Common myeloid progenitor, CD34-positive (primary cell): ENCODE results near the gene TC2N.

Experiments
- CTCF ChIA-PET: fragments of 350-600 bp; sonication (Branson Sonifier 250); formaldehyde crosslinking; loops from one replicate; lab custom pipeline; 2021; ENCODE audit warnings: antibody characterized with exemption; lab: Charles Lee
- POLR2A ChIA-PET: fragments of 350-600 bp; sonication (Branson Sonifier 250); formaldehyde crosslinking; loops from one replicate; lab custom pipeline; 2021; ENCODE audit warnings: antibody characterized with exemption; lab: Charles Lee
- DNase-seq, 3 donors: peaks; one replicate each; pipeline versions ENCODE4 v3.0.0 to v3.0.0-alpha.2; 2013
- H3K27ac ChIP-seq, 2 experiments: 1 replicate in 1 of 2; 2 replicates in 1 of 2; pipeline ENCODE4 v1.7.0; 2013; ENCODE audit warnings: inconsistent platforms in 2 of 2, low read length in 2 of 2, mild to moderate bottlenecking in 2 of 2, low read depth in 1 of 2, moderate library complexity in 1 of 2; ENCODE audit not compliant: severe bottlenecking in 2 of 2, insufficient read depth in 1 of 2, poor library complexity in 1 of 2
- H3K27me3 ChIP-seq, 5 experiments: replicated peaks in 2 of 5; 1 replicate in 3 of 5; 2 replicates in 2 of 5; pipeline versions ENCODE4 v1.6.1 to v1.7.0; 2013; ENCODE audit warnings: low read length in 4 of 5, mild to moderate bottlenecking in 2 of 5, moderate library complexity in 2 of 5, inconsistent platforms in 1 of 5; ENCODE audit not compliant: insufficient read depth in 5 of 5, control insufficient read depth in 4 of 5
- H3K36me3 ChIP-seq, 4 experiments: 1 replicate in 2 of 4; 2 replicates in 2 of 4; pipeline versions ENCODE4 v1.6.1 to v1.7.0; 2013; ENCODE audit warnings: low read length in 3 of 4, control low read depth in 1 of 4, mild to moderate bottlenecking in 1 of 4; ENCODE audit not compliant: control insufficient read depth in 4 of 4, insufficient read depth in 4 of 4
- H3K4me1 ChIP-seq, 4 experiments: 1 replicate in 3 of 4; 2 replicates in 1 of 4; pipeline versions ENCODE4 v1.6.1 to v1.7.1; 2013; ENCODE audit warnings: low read length in 3 of 4, mild to moderate bottlenecking in 3 of 4, control low read depth in 1 of 4, inconsistent platforms in 1 of 4, moderate library complexity in 1 of 4; ENCODE audit not compliant: control insufficient read depth in 4 of 4, insufficient read depth in 4 of 4; ENCODE audit errors: control extremely low read depth in 1 of 4
- H3K4me3 ChIP-seq, 7 experiments: 1 replicate in 4 of 7; 2 replicates in 3 of 7; pipeline versions ENCODE4 v1.5.1 to v1.7.0; 2013; ENCODE audit warnings: mild to moderate bottlenecking in 7 of 7, low read length in 6 of 7, moderate library complexity in 6 of 7, inconsistent platforms in 2 of 7, low read depth in 2 of 7, control low read depth in 1 of 7; ENCODE audit not compliant: insufficient read depth in 4 of 7, control insufficient read depth in 1 of 7; ENCODE audit errors: extremely low read depth in 1 of 7
- H3K9me3 ChIP-seq, 5 experiments: 1 replicate in 4 of 5; 2 replicates in 1 of 5; pipeline versions ENCODE4 v1.6.1 to v1.7.1; 2013; ENCODE audit warnings: low read length in 4 of 5, mild to moderate bottlenecking in 2 of 5, inconsistent platforms in 1 of 5, low read depth in 1 of 5, moderate library complexity in 1 of 5; ENCODE audit not compliant: control insufficient read depth in 4 of 5, insufficient read depth in 2 of 5; ENCODE audit errors: control extremely low read depth in 1 of 5
- WGBS: methylation state at CpG from one replicate; pipeline ENCODE4 v1.1.5; 2013; ENCODE audit not compliant: insufficient coverage; 5-methylcytosine and 5-hydroxymethylcytosine counted together

The TC2N gene

GRCh38 chr14:91835920-91836843, 31.2 kb downstream of the TC2N start:
- peaks cover 9 to 26% (median 12%) of the 10 kb centered on the region in 4 experiments for H3K4me1 ChIP-seq
- ChIA-PET CTCF (interaction anchor here (0.9 kb wide), 1 partner anchor 39 kb away, joined by 3 read pairs; no protein-coding TSS in a partner anchor), POLR2A (interaction anchor here (0.6 kb wide), 1 partner anchor 517 kb away, joined by 8 read pairs; no protein-coding TSS in a partner anchor)
- peaks cover 0 to 10% (median 0%) of the 10 kb centered on the region in 5 experiments for H3K27me3 ChIP-seq
- 0% methylated on average over 70 of the region's 84 CpGs for WGBS
- peak overlapping the region; percentile 68 to 98 (median 85) for H3K4me3 ChIP-seq
- H3K36me3 ChIP-seq = no peaks in the 10 kb centered on the region
- H3K27ac ChIP-seq = peak overlapping the region; percentile 47 to 63
- no peaks in the 10 kb centered on the region for H3K9me3 ChIP-seq
- peak; percentile 89 to 96 (median 94) for DNase-seq

GRCh38 chr14:91835197-91835919, 32.0 kb downstream of the TC2N start:
- CTCF ChIA-PET = interaction anchor here (0.9 kb wide), 1 partner anchor 40 kb away, joined by 3 read pairs; no protein-coding TSS in a partner anchor

GRCh38 chr14:91834571-91834970, 32.8 kb downstream of the TC2N start:
- H3K27me3 ChIP-seq = peaks cover 0 to 7% (median 0%) of the 10 kb centered on the region in 5 experiments
- WGBS = 61% methylated on average over 2 of the region's 2 CpGs
- H3K9me3 ChIP-seq = no peaks in the 10 kb centered on the region
- no peak overlapping the region for H3K27ac ChIP-seq
- no peaks in the 10 kb centered on the region for H3K36me3 ChIP-seq
- DNase-seq = no peak
- ChIA-PET CTCF (no interaction called here), POLR2A (no interaction called here)
- H3K4me3 ChIP-seq = peak overlapping the region in 2 of 7 experiments; percentile 19 to 39
- peaks cover 11 to 38% (median 12%) of the 10 kb centered on the region in 4 experiments for H3K4me1 ChIP-seq

More at GRCh38 chr14:91835197-91835919, 32.0 kb downstream of the TC2N start:
- Histone ChIP-seq H3K36me3 (no peaks in the 10 kb centered on the region), H3K27me3 (peaks cover 0 to 10% (median 0%) of the 10 kb centered on the region in 5 experiments), H3K4me1 (peaks cover 9 to 32% (median 12%) of the 10 kb centered on the region in 4 experiments), H3K4me3 (peak overlapping the region; percentile 68 to 98 (median 80)), H3K9me3 (no peaks in the 10 kb centered on the region), H3K27ac (peak overlapping the region in 1 of 2 experiments; percentile 50)
- no peak for DNase-seq
- POLR2A ChIA-PET = interaction anchor here (0.6 kb wide), 1 partner anchor 516 kb away, joined by 8 read pairs; no protein-coding TSS in a partner anchor
- WGBS = under 1% methylated on average over 17 of the region's 19 CpGs

- Histone ChIP-seq H3K9me3 (peaks cover 0 to 3% (median 0%) of the 10 kb centered on the region in 5 experiments), H3K27me3 (peaks cover 0 to 3% (median 0%) of the 10 kb centered on the region in 5 experiments), H3K4me3 (no peak overlapping the region), H3K27ac (no peak overlapping the region), H3K36me3 (no peaks in the 10 kb centered on the region), H3K4me1 (peaks cover 0 to 34% (median 7%) of the 10 kb centered on the region in 4 experiments)
- no peak for DNase-seq
- ChIA-PET CTCF (interaction anchor here (0.9 kb wide), 1 partner anchor 10 kb away, joined by 3 read pairs; no protein-coding TSS in a partner anchor), POLR2A (no interaction called here)
- WGBS = no CpG with 5 or more reads among the region's 1 CpG
Measured at GRCh38 chr14:91831337-91831736, 36.0 kb downstream of the TC2N start.

GRCh38 chr14:91830777-91831176, 36.6 kb downstream of the TC2N start:
- no peak overlapping the region for H3K4me3 ChIP-seq
- no CpG with 5 or more reads among the region's 3 CpGs for WGBS
- H3K9me3 ChIP-seq = peaks cover 0 to 3% (median 0%) of the 10 kb centered on the region in 5 experiments
- no peak overlapping the region for H3K27ac ChIP-seq
- ChIA-PET POLR2A (no interaction called here), CTCF (interaction anchor here (0.9 kb wide), 1 partner anchor 11 kb away, joined by 3 read pairs; no protein-coding TSS in a partner anchor)
- H3K27me3 ChIP-seq = peaks cover 0 to 3% (median 0%) of the 10 kb centered on the region in 5 experiments
- H3K36me3 ChIP-seq = no peaks in the 10 kb centered on the region
- peaks cover 0 to 30% (median 6%) of the 10 kb centered on the region in 4 experiments for H3K4me1 ChIP-seq
- peak; percentile 9 to 75 (median 51) for DNase-seq

GRCh38 chr14:91829511-91829910, 37.8 kb downstream of the TC2N start:
- WGBS = no CpG with 5 or more reads among the region's 2 CpGs
- ChIA-PET CTCF (interaction anchor here (0.6 kb wide), 1 partner anchor 289 kb away, joined by 3 read pairs; no protein-coding TSS in a partner anchor), POLR2A (no interaction called here)
- H3K36me3 ChIP-seq = no peaks in the 10 kb centered on the region
- peaks cover 0 to 20% (median 2%) of the 10 kb centered on the region in 4 experiments for H3K4me1 ChIP-seq
- peak; percentile 14 to 83 (median 62) for DNase-seq
- H3K9me3 ChIP-seq = peaks cover 0 to 3% (median 0%) of the 10 kb centered on the region in 5 experiments
- H3K27me3 ChIP-seq = no peaks in the 10 kb centered on the region
- no peak overlapping the region for H3K27ac ChIP-seq
- H3K4me3 ChIP-seq = peak overlapping the region in 2 of 7 experiments; percentile 1 to 43
